ENCODE measurements around the gene NDUFAF7.

NDUFAF7 gene

GRCh38 chr2:37211212-37211611 lies 20.2 kb upstream of the NDUFAF7 start:
- DNase-seq (ENCODE audit: extremely low read depth, insufficient read length) = no peak
- no peak for TF ChIP-seq CTCF (IDR thresholded peaks at IDR 0.05; ENCODE audit: insufficient read depth, low read length, poor library complexity, severe bottlenecking)
- Histone ChIP-seq H3K36me3 (ENCODE audit: control insufficient read depth, insufficient read depth, low read length) (peaks cover 4% of the 10 kb centered on the region), H3K4me3 (replicated peaks; ENCODE audit: low read depth, low read length) (no peak overlapping the region), H3K27me3 (replicated peaks; ENCODE audit: control insufficient read depth, insufficient read depth, low read length) (no peaks in the 10 kb centered on the region)

- peaks cover 4% of the 10 kb centered on the region for H3K36me3 ChIP-seq (ENCODE audit: control insufficient read depth, insufficient read depth, low read length)
- DNase-seq (ENCODE audit: extremely low read depth, insufficient read length) = no peak
Measured at GRCh38 chr2:37211939-37212338, 19.5 kb upstream of the NDUFAF7 start.

GRCh38 chr2:37215250-37215649 lies 16.2 kb upstream of the NDUFAF7 start:
- TF ChIP-seq CTCF (IDR thresholded peaks at IDR 0.05; ENCODE audit: insufficient read depth, low read length, poor library complexity, severe bottlenecking) = no peak
- Histone ChIP-seq H3K36me3 (ENCODE audit: control insufficient read depth, insufficient read depth, low read length) (peaks cover 5% of the 10 kb centered on the region), H3K4me3 (replicated peaks; ENCODE audit: low read depth, low read length) (no peak overlapping the region), H3K27me3 (replicated peaks; ENCODE audit: control insufficient read depth, insufficient read depth, low read length) (no peaks in the 10 kb centered on the region)
- no peak for DNase-seq (ENCODE audit: extremely low read depth, insufficient read length)

More at GRCh38 chr2:37211939-37212338, 19.5 kb upstream of the NDUFAF7 start:
- no peak for TF ChIP-seq CTCF (IDR thresholded peaks at IDR 0.05; ENCODE audit: insufficient read depth, low read length, poor library complexity, severe bottlenecking)
- H3K27me3 ChIP-seq (replicated peaks; ENCODE audit: control insufficient read depth, insufficient read depth, low read length) = no peaks in the 10 kb centered on the region
- no peak overlapping the region for H3K4me3 ChIP-seq (replicated peaks; ENCODE audit: low read depth, low read length)

- no peak for DNase-seq (ENCODE audit: extremely low read depth, insufficient read length)
- no peak for TF ChIP-seq CTCF (IDR thresholded peaks at IDR 0.05; ENCODE audit: insufficient read depth, low read length, poor library complexity, severe bottlenecking)
- Histone ChIP-seq H3K27me3 (replicated peaks; ENCODE audit: control insufficient read depth, insufficient read depth, low read length) (no peaks in the 10 kb centered on the region), H3K36me3 (ENCODE audit: control insufficient read depth, insufficient read depth, low read length) (peaks cover 8% of the 10 kb centered on the region), H3K4me3 (replicated peaks; ENCODE audit: low read depth, low read length) (no peak overlapping the region)
Measured at GRCh38 chr2:37219046-37219445, 12.4 kb upstream of the NDUFAF7 start.

GRCh38 chr2:37223131-37223530 lies 8.3 kb upstream of the NDUFAF7 start:
- H3K27me3 ChIP-seq (replicated peaks; ENCODE audit: control insufficient read depth, insufficient read depth, low read length) = no peaks in the 10 kb centered on the region
- DNase-seq (ENCODE audit: extremely low read depth, insufficient read length) = no peak

More at GRCh38 chr2:37223131-37223530, 8.3 kb upstream of the NDUFAF7 start:
- H3K4me3 ChIP-seq (replicated peaks; ENCODE audit: low read depth, low read length) = no peak overlapping the region
- TF ChIP-seq CTCF (IDR thresholded peaks at IDR 0.05; ENCODE audit: insufficient read depth, low read length, poor library complexity, severe bottlenecking) = no peak
- H3K36me3 ChIP-seq (ENCODE audit: control insufficient read depth, insufficient read depth, low read length) = peaks cover 4% of the 10 kb centered on the region
